ENCODE measurements around the gene POU2F1.

DNA sequence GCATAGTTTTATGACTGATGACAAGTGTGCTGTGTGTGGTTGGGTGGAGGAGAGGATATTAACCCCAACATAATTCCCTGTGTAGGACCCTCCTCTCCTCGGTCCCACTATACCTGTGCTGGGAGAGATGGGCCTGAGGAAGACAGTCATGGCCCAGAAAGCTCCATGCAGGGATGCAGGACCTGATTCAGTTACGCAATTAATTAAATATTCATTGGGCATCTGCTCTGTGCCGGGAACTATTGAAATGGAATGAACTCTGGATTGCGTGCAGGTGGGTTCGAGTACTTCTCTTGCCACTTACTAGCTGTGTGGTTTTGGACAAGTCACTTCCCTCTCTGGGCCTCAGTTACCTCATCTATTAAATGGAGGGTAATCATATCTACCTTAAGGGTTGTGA lies 223.1 kb downstream of the POU2F1 start:
- TF ChIP-seq CTCF (IDR thresholded peaks at IDR 0.05), result no peak
- no peak for TF ChIP-seq POLR2A (IDR thresholded peaks at IDR 0.05)

Measured in sigmoid colon (tissue), 3 donors.